ENCODE results near the gene ERO1B. TPM values are rescaled to one million over a fixed set of nuclear protein-coding genes. Genes with fewer than 3 reads are reported as not detected.

ERO1B gene
- total and polyA plus RNA-seq, 12 donors, result 4.0 to 7.0 (median 5.6) TPM

DNA sequence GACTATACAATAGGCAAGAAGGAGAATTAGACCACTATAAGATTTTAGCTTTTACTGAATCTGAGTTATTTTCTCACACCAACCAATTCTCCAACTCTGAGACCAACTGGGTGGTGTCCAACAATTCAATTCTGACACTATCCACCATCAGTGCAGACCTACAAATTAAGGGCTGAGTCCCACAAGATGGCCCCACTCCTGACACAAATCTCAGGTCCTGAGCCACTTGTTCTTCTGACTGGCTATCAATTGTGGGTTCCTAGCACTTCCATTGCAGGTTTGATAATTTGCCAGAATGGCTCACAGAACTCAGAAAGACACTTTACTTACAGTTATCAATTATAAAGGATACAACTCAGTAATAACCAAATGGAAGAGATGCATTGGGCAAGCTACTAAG, 6.7 kb downstream of the ERO1B start:
- no peak overlapping the region for H3K27ac ChIP-seq
- no peaks in the 10 kb centered on the region for H3K9me3 ChIP-seq
- DNase-seq, result no peak
- no peak for ATAC-seq
- H3K4me3 ChIP-seq, result no peak overlapping the region
- peaks cover 0 to 2% (median 0%) of the 10 kb centered on the region in 9 donors for H3K4me1 ChIP-seq
- H3K36me3 ChIP-seq, result no peaks in the 10 kb centered on the region
- TF ChIP-seq, protein P1, sequence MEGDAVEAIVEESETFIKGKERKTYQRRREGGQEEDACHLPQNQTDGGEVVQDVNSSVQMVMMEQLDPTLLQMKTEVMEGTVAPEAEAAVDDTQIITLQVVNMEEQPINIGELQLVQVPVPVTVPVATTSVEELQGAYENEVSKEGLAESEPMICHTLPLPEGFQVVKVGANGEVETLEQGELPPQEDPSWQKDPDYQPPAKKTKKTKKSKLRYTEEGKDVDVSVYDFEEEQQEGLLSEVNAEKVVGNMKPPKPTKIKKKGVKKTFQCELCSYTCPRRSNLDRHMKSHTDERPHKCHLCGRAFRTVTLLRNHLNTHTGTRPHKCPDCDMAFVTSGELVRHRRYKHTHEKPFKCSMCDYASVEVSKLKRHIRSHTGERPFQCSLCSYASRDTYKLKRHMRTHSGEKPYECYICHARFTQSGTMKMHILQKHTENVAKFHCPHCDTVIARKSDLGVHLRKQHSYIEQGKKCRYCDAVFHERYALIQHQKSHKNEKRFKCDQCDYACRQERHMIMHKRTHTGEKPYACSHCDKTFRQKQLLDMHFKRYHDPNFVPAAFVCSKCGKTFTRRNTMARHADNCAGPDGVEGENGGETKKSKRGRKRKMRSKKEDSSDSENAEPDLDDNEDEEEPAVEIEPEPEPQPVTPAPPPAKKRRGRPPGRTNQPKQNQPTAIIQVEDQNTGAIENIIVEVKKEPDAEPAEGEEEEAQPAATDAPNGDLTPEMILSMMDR (IDR thresholded peaks at IDR 0.05), result no peak
- no peaks in the 10 kb centered on the region for H3K27me3 ChIP-seq
- intact Hi-C loops (cut with DNase I), result no loop called here

DNA sequence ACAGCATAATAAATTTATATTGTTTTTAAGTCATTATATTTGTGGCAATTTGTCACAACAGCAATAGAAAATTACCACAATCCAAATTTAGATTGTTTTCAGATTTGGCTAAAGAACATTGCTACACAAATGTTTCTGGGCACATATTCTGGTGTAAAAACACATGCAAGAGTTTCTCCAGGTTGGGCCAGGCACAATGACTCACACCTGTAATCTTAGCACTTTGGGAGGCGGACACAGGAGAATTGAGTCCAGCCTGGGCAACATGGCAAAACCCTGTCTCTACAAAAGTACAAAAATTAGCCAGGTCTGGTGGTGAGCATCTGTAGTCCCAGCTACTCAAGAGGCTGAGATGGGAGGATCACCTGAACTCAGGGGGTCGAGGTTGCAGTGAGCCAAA, 8.4 kb downstream of the ERO1B start:
- no peak for ATAC-seq
- H3K36me3 ChIP-seq, result peaks cover 0 to 12% (median 0%) of the 10 kb centered on the region in 9 donors
- intact Hi-C loops (cut with DNase I), result no loop called here

DNA sequence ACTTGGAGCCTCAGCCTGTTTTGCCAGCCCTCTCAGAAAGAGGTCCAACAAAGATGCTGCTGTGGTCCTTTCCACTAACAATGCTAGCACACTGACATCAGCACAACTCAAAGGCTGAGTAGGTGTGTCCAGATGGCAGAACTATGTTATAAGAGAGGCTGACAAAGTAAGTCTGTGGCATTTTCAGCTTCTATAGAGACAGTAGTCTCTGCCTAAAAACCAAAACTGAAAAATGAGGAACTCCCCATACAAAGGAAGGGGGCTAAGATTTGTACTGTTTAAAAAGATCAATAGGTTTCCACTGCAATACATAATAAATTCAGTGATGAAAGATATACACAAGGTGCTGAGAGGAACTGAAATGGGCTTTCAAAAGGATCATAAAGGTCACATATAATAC, 12.3 kb downstream of the ERO1B start:
- H3K36me3 ChIP-seq, result peaks cover 0 to 46% (median 11%) of the 10 kb centered on the region in 9 donors
- no peak for DNase-seq
- no peak for ATAC-seq
- no peaks in the 10 kb centered on the region for H3K9me3 ChIP-seq
- no peaks in the 10 kb centered on the region for H3K4me1 ChIP-seq
- no peak overlapping the region for H3K4me3 ChIP-seq
- no peaks in the 10 kb centered on the region for H3K27me3 ChIP-seq
- intact Hi-C loops (cut with DNase I), result no loop called here
- no peak overlapping the region for H3K27ac ChIP-seq
- TF ChIP-seq, protein P1 (IDR thresholded peaks at IDR 0.05), result no peak

More for the DNA sequence above, 8.4 kb downstream of the ERO1B start:
- TF ChIP-seq, protein P1 (IDR thresholded peaks at IDR 0.05), result no peak
- DNase-seq, result no peak
- Histone ChIP-seq H3K27ac (no peak overlapping the region), H3K9me3 (no peaks in the 10 kb centered on the region), H3K27me3 (no peaks in the 10 kb centered on the region), H3K4me3 (no peak overlapping the region), H3K4me1 (no peaks in the 10 kb centered on the region)
- WGBS, 2 donors, result 94 to 100% methylated on average over 2 of the region's 2 CpGs

DNA sequence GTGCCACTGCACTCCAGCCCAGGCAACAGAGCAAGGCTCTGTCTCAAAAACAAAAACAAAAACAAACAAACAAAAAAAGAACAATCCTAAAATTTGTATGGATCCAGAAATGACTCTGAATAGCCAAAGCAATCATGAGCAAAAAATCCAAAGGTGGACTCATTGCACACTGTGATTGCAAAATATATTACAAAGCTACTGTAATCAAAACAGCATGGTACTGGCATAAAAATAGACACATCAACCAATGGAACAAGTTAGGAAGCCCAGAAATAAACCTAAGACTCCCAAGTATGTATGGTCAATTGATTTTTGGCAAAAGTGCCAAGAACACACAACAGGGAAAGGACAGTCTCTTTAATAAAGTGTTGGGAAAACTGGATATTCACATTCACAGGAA, 19.9 kb downstream of the ERO1B start:
- H3K4me3 ChIP-seq, result no peak overlapping the region
- DNase-seq (no peak), ATAC-seq (no peak)
- intact Hi-C loops (cut with DNase I), result no loop called here
- peaks cover 3 to 59% (median 38%) of the 10 kb centered on the region in 11 donors for H3K9me3 ChIP-seq
- peaks cover 0 to 46% (median 6%) of the 10 kb centered on the region in 9 donors for H3K36me3 ChIP-seq
- H3K4me1 ChIP-seq, result no peaks in the 10 kb centered on the region
- TF ChIP-seq, protein P1 (IDR thresholded peaks at IDR 0.05), result no peak
- no peaks in the 10 kb centered on the region for H3K27me3 ChIP-seq
- no peak overlapping the region for H3K27ac ChIP-seq

All from heart right ventricle (tissue), 16 donors.